ENCODE data around the gene TRIP6.
"Not testable (repeated sequence)": the region's sequence is repeated elsewhere in the genome, so short reads cannot be mapped to it uniquely, and the experiment has no call there.

Gene TRIP6

GRCh38 chr7:100891568-100892247 lies 24.5 kb downstream of the TRIP6 start:
- no peak for DNase-seq (ENCODE audit: low read depth)

- DNase-seq (ENCODE audit: low read depth), result no peak
Observed at GRCh38 chr7:100892364-100893317, 25.5 kb downstream of the TRIP6 start.

DNA sequence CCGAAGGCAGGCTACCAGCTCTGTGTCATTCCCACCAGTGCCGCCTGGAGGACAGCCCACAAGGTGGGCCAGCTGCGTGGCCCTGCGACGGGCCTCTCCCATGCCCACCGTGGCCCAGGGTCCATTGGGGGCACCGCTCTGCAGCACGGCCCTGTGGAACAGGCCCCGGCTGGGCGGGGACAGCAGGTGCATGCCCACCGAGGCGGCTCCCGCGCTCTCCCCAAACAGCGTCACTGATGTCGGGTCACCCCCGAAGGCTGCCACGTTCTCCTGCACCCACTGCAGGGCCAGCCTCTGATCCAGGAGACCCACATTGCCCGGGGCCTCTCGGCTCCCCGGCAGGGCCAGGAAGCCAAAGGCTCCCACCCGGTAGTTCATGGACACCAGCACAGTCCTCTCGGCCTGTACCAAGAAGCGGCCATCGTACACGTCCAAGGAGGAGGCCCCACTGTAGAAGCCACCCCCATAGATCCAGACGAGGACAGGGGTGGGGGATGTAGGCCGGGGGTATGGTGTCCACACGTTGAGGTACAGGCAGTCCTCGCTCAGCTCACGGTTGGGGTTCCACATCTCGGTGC lies 26.2 kb downstream of the TRIP6 start:
- DNase-seq (ENCODE audit: low read depth), result no peak

DNA sequence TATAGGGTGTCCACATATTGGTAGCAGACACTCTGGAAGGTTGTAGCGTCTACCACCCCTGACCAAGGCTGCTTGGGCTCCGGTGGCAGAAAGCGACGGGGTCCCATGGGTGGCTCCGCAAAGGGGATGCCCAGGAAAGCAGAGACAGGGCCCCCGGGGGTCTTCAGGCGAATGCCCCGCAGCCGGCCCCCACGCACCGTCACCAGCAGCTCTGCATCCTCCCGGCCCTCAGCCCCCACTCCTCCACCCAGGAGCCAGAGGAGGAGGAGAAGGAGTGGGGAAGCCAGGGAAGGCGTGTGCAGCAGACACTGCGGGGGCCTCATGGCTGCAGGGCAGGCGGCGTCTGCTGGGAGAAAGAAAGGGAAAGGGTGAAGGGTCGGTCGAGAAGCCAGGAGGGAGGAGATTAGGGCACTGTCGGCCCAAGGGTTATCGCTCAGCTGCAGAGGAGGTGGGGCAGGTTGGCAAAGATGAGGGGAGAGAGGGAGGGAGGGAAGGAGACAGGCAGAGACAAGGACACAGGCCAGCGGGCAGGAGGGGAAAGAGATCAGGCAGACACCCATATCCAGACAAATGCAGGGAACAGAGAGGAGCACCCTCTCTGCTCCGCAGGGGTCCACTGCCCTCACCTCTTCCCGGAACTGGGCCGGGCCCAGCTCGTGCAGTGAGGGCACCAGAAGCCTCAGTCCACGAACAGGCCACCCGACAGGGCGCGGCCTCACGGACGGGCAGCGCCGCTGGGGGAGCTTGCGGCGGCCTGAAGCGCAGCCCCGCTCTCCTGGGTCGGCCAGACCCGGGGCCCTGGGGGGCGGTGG lies 26.9 kb downstream of the TRIP6 start:
- no peak for DNase-seq (ENCODE audit: low read depth)

DNA sequence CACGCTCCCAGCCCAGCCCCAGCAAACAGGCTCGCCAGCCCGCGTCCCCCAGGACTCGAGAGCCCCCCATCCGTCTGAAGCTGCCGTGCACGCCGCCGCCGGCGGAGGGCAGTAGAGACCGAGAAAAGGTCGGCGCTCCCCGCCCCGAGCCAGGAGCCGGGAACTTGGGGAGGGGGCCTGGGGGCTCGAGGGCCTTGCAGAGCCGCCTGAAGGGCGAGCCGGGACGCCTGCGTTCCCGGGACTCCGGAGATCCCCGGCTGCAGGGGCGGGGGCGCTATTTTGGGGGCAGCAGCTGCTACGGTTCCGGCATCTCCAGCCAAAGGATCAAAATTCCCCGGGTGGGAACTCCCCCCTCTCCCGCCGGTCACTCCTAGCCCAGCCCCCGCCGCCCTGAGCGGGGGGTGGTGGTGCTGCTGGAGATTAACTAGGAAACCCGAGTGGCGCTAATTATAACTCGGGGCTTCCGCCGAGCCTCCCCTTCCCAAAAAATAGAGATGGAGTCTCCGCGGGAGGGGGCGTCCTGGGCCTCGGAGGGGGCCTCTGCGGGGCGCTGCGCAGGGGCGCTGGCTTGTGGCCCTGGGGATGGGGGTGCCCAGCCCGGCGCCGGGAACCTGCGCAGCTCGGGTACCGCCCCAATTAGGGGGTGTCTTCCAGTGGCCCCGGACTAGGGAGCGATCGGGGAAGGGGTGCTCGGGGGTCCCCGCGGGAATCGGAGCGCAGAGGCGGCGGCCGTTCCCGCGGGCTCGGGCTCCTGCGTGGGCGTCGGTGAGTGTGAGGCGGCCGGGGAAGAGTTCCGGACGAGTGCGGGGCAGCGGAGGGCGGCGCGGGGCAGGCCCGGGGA lies 27.9 kb downstream of the TRIP6 start:
- DNase-seq (ENCODE audit: low read depth), result no peak

- no peak for DNase-seq (ENCODE audit: low read depth)
Observed at GRCh38 chr7:100895701-100895955, 28.4 kb downstream of the TRIP6 start, which contains the start of gene ACHE. Gene ACHE, minus strand, starts transcription at chr7:100895888. Its CDS starts 1,656 bp downstream, at chr7:100894232.

GRCh38 chr7:100895956-100896731 lies 29.0 kb downstream of the TRIP6 start:
- DNase-seq (ENCODE audit: low read depth), result no peak

- no peak for DNase-seq (ENCODE audit: low read depth)
Observed at GRCh38 chr7:100896732-100897608, 29.8 kb downstream of the TRIP6 start.

GRCh38 chr7:100897772-100898454 lies 30.7 kb downstream of the TRIP6 start:
- DNase-seq (ENCODE audit: low read depth), result no peak

GRCh38 chr7:100899432-100899831 lies 32.2 kb downstream of the TRIP6 start:
- DNase-seq (ENCODE audit: low read depth), result no peak

DNA sequence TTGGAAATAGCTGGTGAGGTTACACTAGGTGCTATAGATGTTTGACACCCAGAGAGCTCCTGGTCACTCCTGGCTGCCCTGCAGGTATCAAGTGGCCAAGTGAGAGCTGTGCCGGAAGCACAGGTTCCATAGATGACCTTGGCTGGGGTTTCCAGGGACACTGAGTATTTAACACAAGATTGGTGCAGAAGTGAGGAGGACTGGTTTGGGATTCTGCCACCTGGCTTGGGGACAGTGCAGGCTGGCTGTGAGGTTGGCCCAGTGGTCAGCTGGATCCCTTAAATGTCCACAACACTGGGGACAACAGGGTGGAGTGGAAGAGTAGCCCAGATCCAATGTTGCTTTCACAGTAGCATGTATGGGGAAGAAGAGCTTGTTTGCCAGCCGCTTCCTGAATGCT lies 33.8 kb downstream of the TRIP6 start:
- no peak for DNase-seq (ENCODE audit: low read depth)

DNA sequence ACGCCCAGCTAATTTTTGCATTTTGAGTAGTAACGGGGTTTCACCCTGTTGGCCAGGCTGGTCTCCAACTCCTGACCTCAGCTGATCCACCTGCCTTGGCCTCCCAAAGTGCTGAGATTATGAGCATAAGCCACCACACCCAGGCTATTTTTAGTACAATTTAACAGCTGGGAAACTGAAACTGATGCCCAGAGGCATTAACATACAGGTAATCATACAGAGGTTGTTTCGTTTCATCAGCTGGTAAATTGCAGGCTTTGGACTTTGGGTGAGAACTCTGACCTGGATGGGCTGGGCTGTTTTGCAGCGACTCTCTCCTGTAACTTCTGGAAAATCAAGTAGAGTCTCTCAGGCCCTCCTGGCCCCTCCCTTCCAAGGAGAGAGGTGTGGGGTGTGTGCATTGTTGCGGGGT lies 34.7 kb downstream of the TRIP6 start:
- no peak for DNase-seq (ENCODE audit: low read depth)

DNA sequence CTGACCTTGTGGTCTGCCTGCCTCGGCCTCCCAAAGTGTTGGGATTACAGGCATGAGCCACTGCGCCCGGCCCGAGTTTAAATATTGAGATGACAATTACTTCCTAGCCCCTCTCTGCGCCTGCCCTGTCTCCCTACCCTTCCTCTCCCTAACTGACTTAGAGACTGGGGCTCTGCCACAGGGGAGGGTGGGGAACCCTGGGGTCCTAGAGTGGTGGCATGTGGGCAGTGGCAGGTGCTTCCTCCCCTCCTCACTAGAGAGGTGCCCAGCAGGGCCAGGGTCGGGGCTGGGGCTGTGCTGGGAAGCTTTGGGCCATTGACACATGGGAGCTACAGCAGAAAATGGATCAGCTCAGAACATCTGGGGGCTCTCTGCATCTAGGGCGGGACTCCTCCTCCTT lies 35.5 kb downstream of the TRIP6 start:
- no peak for DNase-seq (ENCODE audit: low read depth)

GRCh38 chr7:100908512-100908911 lies 41.3 kb downstream of the TRIP6 start:
- DNase-seq (ENCODE audit: low read depth), result no peak

- DNase-seq (ENCODE audit: low read depth), result not testable (repeated sequence)
Observed at GRCh38 chr7:100910443-100910842, 43.3 kb downstream of the TRIP6 start.

- no peak for DNase-seq (ENCODE audit: low read depth)
Observed at GRCh38 chr7:100911484-100911883, 44.3 kb downstream of the TRIP6 start.

DNA sequence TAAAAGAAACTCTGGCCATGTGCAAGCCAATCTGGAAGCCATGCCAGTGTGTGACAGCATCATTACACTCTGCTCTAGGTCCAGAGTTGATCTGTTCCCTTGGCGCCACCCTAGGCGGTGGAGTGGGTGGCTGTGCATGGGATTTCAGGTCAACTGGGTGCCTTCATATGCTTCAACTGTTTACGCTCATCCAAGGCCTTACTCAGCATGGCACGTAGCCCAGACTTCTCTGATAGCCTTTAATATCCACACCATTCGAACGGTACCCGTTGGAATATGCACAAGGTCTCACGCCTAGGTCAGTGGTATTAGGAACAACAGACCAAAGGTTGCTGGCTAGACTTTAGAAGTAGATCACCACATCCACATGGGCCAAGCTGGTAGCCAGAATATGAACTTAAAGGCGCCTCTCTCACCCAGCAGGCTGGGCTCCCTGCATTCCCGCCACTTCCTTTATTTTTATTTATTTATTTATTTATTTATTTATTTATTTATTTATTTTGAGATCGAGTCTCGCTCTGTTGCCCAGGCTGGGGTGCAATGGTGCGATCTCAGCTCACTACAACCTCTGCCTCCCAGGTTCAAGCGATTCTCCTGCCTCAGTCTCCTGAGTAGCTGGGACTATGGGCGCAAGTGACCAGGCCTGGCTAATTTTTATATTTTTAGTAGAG lies 47.2 kb downstream of the TRIP6 start:
- DNase-seq (ENCODE audit: low read depth), result no peak

- no peak for DNase-seq (ENCODE audit: low read depth)
Observed at GRCh38 chr7:100914879-100915447, 47.8 kb downstream of the TRIP6 start.
